Adrenal gland (tissue), 12 donors: ENCODE measurements around the gene DACT2. TPM values are rescaled to one million over a fixed set of nuclear protein-coding genes. Genes with fewer than 3 reads are reported as not detected.

ENCODE experiments used
- DNase-seq, 7 donors: peaks; one replicate each; pipeline ENCODE4 v3.0.0-alpha.2; 2019 to 2020
- H3K27ac ChIP-seq, 5 donors: fragments of 200-600 bp; sonication (generic) in 4 of 5; 1 replicate in 3 of 5; 2 replicates in 2 of 5; pipeline versions ENCODE4 v1.5.1 to v1.8.0; 2016 to 2020; ENCODE audit warnings: mild to moderate bottlenecking in 1 of 5
- H3K27me3 ChIP-seq: fragments of 200-600 bp; 2 replicates; pipeline ENCODE4 v1.8.0; 2021
- H3K36me3 ChIP-seq, 2 donors: fragments of 200-600 bp; replicated peaks in 1 of 2; 1 replicate in 1 of 2; 2 replicates in 1 of 2; pipeline versions ENCODE4 v1.5.1 to v1.8.0; 2018 to 2022
- H3K4me1 ChIP-seq, 2 donors: fragments of 200-600 bp; replicated peaks in 1 of 2; 1 replicate in 1 of 2; 2 replicates in 1 of 2; pipeline versions ENCODE4 v1.5.1 to v1.8.0; 2018 to 2021
- H3K4me3 ChIP-seq, 4 donors: fragments of 200-600 bp; sonication (generic) in 3 of 4; one replicate each; pipeline ENCODE4 v1.5.1; 2016 to 2018
- H3K9me3 ChIP-seq, 3 donors: fragments of 200-600 bp; sonication (generic) in 1 of 3; replicated peaks in 1 of 3; 1 replicate in 2 of 3; 2 replicates in 1 of 3; pipeline versions ENCODE4 v1.5.1 to v1.8.0; 2016 to 2021
- POLR2A ChIP-seq, 2 donors: fragments of 450-650 bp; IDR thresholded peaks; one replicate each; pipeline ENCODE4 v1.6.1; 2017; ENCODE audit warnings: antibody characterized with exemption in 2 of 2, mild to moderate bottlenecking in 2 of 2, moderate library complexity in 1 of 2
- WGBS, 4 donors: extraction: QIAGEN DNeasy Blood & Tissue Kit in 2 of 4; methylation state at CpG; one replicate each; pipeline versions ENCODE4 v1.1.5 to v1.1.7; 2013 to 2017; 5-methylcytosine and 5-hydroxymethylcytosine counted together
- intact Hi-C, 2 donors: fragments of 100-400 bp; cut with DNase I; formaldehyde crosslinking; loops; one replicate each; pipeline versions ENCODE4 v1.14.1 to v1.15.0; 2022 to 2023
- polyA plus RNA-seq, 3 donors: library from polyadenylated mRNA; stranded (reverse); fragments of 200-250 nt in 2 of 3; fragments of 350-450 nt in 1 of 3; fragmentation: Illumina TruSeq in 1 of 3; extraction: RNeasy Lipid Tissue Mini Kit (QIAGEN cat#74804) in 1 of 3; gene quantifications; one replicate each; pipeline ENCODE4 v1.2.3, GENCODE V29; 2013 to 2014
- total RNA-seq, 9 donors: library from RNA; depleted of rRNA in 4 of 9; stranded (reverse); fragments of >200 nt in 4 of 9; fragments of 120-200 nt in 1 of 9; fragmentation: NEBNext Ultra II Directional in 1 of 9; extraction: Animal tissue kit (Norgen Biotek cat#: 25700) in 1 of 9; gene quantifications; one replicate each; pipeline versions ENCODE4 v1.1.0 to v1.2.4, GENCODE V29; 2013 to 2023
- TF ChIP-seq, protein P1 (sequence below), 6 experiments: fragments of 450-650 bp in 4 of 6; fragments of 200-600 bp in 2 of 6; sonication (generic) in 1 of 6; IDR thresholded peaks; 1 replicate in 5 of 6; 2 replicates in 1 of 6; pipeline versions ENCODE4 v1.5.1 to v1.8.0; 2016 to 2021; ENCODE audit warnings: antibody characterized with exemption in 6 of 6, mild to moderate bottlenecking in 2 of 6, moderate library complexity in 1 of 6
- donor health status: healthy with polysubstance abuse.
- donor health status: Bipolar disorder and iron deficiency.
- donor health status: DM: yes; HTN: yes; CAD: no.
- donor health status: DM: no; HTN: no; CAD: no.
- donor health status: DM: no; HTN: no; CAD: no.
- donor health status: DM: yes; HTN: yes; CAD: no.

DACT2 gene
- total and polyA plus RNA-seq, 12 donors, result 0.05 to 11.2 (median 2.8) TPM

- 91 to 97% (median 91%) methylated on average over 21 to 35 of the region's 35 CpGs for WGBS, 4 donors
- Histone ChIP-seq H3K27me3 (no peaks in the 10 kb centered on the region), H3K9me3 (no peaks in the 10 kb centered on the region), H3K4me3 (no peak overlapping the region), H3K36me3 (no peaks in the 10 kb centered on the region), H3K27ac (no peak overlapping the region), H3K4me1 (no peaks in the 10 kb centered on the region)
- DNase-seq, result no peak
- TF ChIP-seq, protein P1, sequence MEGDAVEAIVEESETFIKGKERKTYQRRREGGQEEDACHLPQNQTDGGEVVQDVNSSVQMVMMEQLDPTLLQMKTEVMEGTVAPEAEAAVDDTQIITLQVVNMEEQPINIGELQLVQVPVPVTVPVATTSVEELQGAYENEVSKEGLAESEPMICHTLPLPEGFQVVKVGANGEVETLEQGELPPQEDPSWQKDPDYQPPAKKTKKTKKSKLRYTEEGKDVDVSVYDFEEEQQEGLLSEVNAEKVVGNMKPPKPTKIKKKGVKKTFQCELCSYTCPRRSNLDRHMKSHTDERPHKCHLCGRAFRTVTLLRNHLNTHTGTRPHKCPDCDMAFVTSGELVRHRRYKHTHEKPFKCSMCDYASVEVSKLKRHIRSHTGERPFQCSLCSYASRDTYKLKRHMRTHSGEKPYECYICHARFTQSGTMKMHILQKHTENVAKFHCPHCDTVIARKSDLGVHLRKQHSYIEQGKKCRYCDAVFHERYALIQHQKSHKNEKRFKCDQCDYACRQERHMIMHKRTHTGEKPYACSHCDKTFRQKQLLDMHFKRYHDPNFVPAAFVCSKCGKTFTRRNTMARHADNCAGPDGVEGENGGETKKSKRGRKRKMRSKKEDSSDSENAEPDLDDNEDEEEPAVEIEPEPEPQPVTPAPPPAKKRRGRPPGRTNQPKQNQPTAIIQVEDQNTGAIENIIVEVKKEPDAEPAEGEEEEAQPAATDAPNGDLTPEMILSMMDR (IDR thresholded peaks at IDR 0.05), result no peak
- no peak for TF ChIP-seq POLR2A (IDR thresholded peaks at IDR 0.05)
- intact Hi-C loops, result no loop called here
Measured at GRCh38 chr6:168308390-168309144, 11.0 kb downstream of the DACT2 start.

DNA sequence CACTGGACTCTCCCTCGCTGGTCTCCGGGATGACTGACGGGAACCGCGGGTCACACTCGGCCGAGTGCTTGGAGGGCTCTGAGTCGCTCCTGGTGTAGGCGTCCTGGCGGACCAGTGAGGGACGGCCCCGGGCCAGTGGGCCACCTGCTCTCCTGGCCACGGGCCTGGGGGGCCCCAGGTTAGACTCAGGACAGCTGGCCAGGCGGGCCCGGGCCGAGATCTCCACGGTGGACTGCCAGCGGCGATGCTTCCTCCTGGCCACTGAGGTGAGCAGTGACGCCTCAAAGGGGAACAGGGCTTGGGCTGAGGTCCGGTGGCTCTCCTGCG lies 11.9 kb downstream of the DACT2 start:
- TF ChIP-seq, protein P1 (IDR thresholded peaks at IDR 0.05), result no peak
- no peak for TF ChIP-seq POLR2A (IDR thresholded peaks at IDR 0.05)
- 87 to 100% (median 91%) methylated on average over 1 to 22 of the region's 22 CpGs for WGBS, 4 donors

DNA sequence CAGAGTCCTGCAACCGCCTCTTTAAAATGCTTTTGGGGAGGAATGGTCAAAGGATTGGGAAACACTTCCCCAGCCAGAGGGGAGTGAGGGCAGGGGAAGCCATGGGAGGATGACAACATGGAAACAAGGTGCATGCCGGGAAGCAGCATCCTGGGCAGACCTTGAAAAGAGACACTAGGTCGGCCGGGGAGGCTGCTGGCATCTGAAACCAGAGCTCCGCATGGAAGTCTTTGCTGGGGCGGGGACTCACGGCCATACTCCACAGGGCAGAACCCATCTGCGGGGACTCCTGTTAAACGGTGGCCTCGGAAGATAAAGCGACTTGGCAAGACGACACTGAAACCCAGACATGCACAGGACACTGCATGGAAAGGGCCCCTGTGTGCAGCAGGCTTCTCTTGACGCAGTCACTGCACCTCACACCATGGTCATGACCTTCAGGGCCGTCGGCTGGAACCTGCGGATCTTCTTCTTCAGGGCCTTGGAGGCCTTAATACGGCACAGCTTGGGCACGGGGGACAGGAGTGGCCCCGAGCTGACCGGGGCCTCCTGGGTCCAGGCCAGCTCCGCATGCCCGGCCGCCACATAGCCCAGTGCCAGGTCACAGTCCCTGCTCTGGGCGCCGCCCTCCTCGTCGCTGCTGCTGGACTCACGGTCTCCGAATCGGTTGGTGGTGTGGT lies 12.4 kb downstream of the DACT2 start:
- Histone ChIP-seq H3K9me3 (no peaks in the 10 kb centered on the region), H3K36me3 (no peaks in the 10 kb centered on the region), H3K27me3 (no peaks in the 10 kb centered on the region), H3K27ac (peak overlapping the region in 1 of 5 donors; percentile 49), H3K4me3 (no peak overlapping the region), H3K4me1 (no peaks in the 10 kb centered on the region)
- TF ChIP-seq POLR2A (IDR thresholded peaks at IDR 0.05), result no peak
- TF ChIP-seq, protein P1 (IDR thresholded peaks at IDR 0.05), result no peak
- DNase-seq, result peak in 3 of 7 donors; percentile 8 to 54 (median 31)
- intact Hi-C loops, result no loop called here
- WGBS, 4 donors, result 68 to 83% (median 73%) methylated on average over 8 to 30 of the region's 30 CpGs

More for the DNA sequence above, 11.9 kb downstream of the DACT2 start:
- intact Hi-C loops, result no loop called here
- Histone ChIP-seq H3K36me3 (no peaks in the 10 kb centered on the region), H3K4me3 (no peak overlapping the region), H3K27ac (peak overlapping the region in 1 of 5 donors; percentile 49), H3K4me1 (no peaks in the 10 kb centered on the region), H3K9me3 (no peaks in the 10 kb centered on the region), H3K27me3 (no peaks in the 10 kb centered on the region)
- DNase-seq, result no peak

- H3K27ac ChIP-seq, result no peak overlapping the region
- intact Hi-C loops, result no loop called here
- H3K4me3 ChIP-seq, result no peak overlapping the region
- 72 to 77% (median 73%) methylated on average over 9 of the region's 9 CpGs for WGBS, 4 donors
- no peaks in the 10 kb centered on the region for H3K36me3 ChIP-seq
- no peak for DNase-seq
- H3K27me3 ChIP-seq, result no peaks in the 10 kb centered on the region
- no peaks in the 10 kb centered on the region for H3K9me3 ChIP-seq
- no peak for TF ChIP-seq POLR2A (IDR thresholded peaks at IDR 0.05)
- TF ChIP-seq, protein P1 (IDR thresholded peaks at IDR 0.05), result no peak
- no peaks in the 10 kb centered on the region for H3K4me1 ChIP-seq
Measured at GRCh38 chr6:168305863-168306262, 13.7 kb downstream of the DACT2 start.
